Adrenal gland (tissue), 12 donors: ENCODE measurements around the gene PPM1F. TPM values are rescaled to one million over a fixed set of nuclear protein-coding genes. Genes with fewer than 3 reads are reported as not detected.
"Not testable (repeated sequence)": the region's sequence is repeated elsewhere in the genome, so short reads cannot be mapped to it uniquely, and the experiment has no call there.

Source experiments
- DNase-seq, 7 donors: peaks; one replicate each; pipeline ENCODE4 v3.0.0-alpha.2; 2019 to 2020
- H3K27ac ChIP-seq, 5 donors: fragments of 200-600 bp; sonication (generic) in 4 of 5; 1 replicate in 3 of 5; 2 replicates in 2 of 5; pipeline versions ENCODE4 v1.5.1 to v1.8.0; 2016 to 2020; ENCODE audit warnings: mild to moderate bottlenecking in 1 of 5
- H3K27me3 ChIP-seq: fragments of 200-600 bp; 2 replicates; pipeline ENCODE4 v1.8.0; 2021
- H3K36me3 ChIP-seq, 2 donors: fragments of 200-600 bp; replicated peaks in 1 of 2; 1 replicate in 1 of 2; 2 replicates in 1 of 2; pipeline versions ENCODE4 v1.5.1 to v1.8.0; 2018 to 2022
- H3K4me1 ChIP-seq, 2 donors: fragments of 200-600 bp; replicated peaks in 1 of 2; 1 replicate in 1 of 2; 2 replicates in 1 of 2; pipeline versions ENCODE4 v1.5.1 to v1.8.0; 2018 to 2021
- H3K4me3 ChIP-seq, 4 donors: fragments of 200-600 bp; sonication (generic) in 3 of 4; one replicate each; pipeline ENCODE4 v1.5.1; 2016 to 2018
- H3K9me3 ChIP-seq, 3 donors: fragments of 200-600 bp; sonication (generic) in 1 of 3; replicated peaks in 1 of 3; 1 replicate in 2 of 3; 2 replicates in 1 of 3; pipeline versions ENCODE4 v1.5.1 to v1.8.0; 2016 to 2021
- CTCF ChIP-seq, 6 experiments: fragments of 450-650 bp in 4 of 6; fragments of 200-600 bp in 2 of 6; sonication (generic) in 1 of 6; IDR thresholded peaks; 1 replicate in 5 of 6; 2 replicates in 1 of 6; pipeline versions ENCODE4 v1.5.1 to v1.8.0; 2016 to 2021; ENCODE audit warnings: antibody characterized with exemption in 6 of 6, mild to moderate bottlenecking in 2 of 6, moderate library complexity in 1 of 6
- POLR2A ChIP-seq, 2 donors: fragments of 450-650 bp; IDR thresholded peaks; one replicate each; pipeline ENCODE4 v1.6.1; 2017; ENCODE audit warnings: antibody characterized with exemption in 2 of 2, mild to moderate bottlenecking in 2 of 2, moderate library complexity in 1 of 2
- WGBS, 4 donors: extraction: QIAGEN DNeasy Blood & Tissue Kit in 2 of 4; methylation state at CpG; one replicate each; pipeline versions ENCODE4 v1.1.5 to v1.1.7; 2013 to 2017; 5-methylcytosine and 5-hydroxymethylcytosine counted together
- intact Hi-C, 2 donors: fragments of 100-400 bp; cut with DNase I; formaldehyde crosslinking; loops; one replicate each; pipeline versions ENCODE4 v1.14.1 to v1.15.0; 2022 to 2023
- polyA plus RNA-seq, 3 donors: library from polyadenylated mRNA; stranded (reverse); fragments of 200-250 nt in 2 of 3; fragments of 350-450 nt in 1 of 3; fragmentation: Illumina TruSeq in 1 of 3; extraction: RNeasy Lipid Tissue Mini Kit (QIAGEN cat#74804) in 1 of 3; gene quantifications; one replicate each; pipeline ENCODE4 v1.2.3, GENCODE V29; 2013 to 2014
- total RNA-seq, 9 donors: library from RNA; depleted of rRNA in 4 of 9; stranded (reverse); fragments of >200 nt in 4 of 9; fragments of 120-200 nt in 1 of 9; fragmentation: NEBNext Ultra II Directional in 1 of 9; extraction: Animal tissue kit (Norgen Biotek cat#: 25700) in 1 of 9; gene quantifications; one replicate each; pipeline versions ENCODE4 v1.1.0 to v1.2.4, GENCODE V29; 2013 to 2023
- donor health status: healthy with polysubstance abuse.
- donor health status: Bipolar disorder and iron deficiency.
- donor health status: DM: yes; HTN: yes; CAD: no.
- donor health status: DM: no; HTN: no; CAD: no.
- donor health status: DM: no; HTN: no; CAD: no.
- donor health status: DM: yes; HTN: yes; CAD: no.

PPM1F gene
- total and polyA plus RNA-seq, 12 donors, result 9.9 to 60.6 (median 44.0) TPM

DNA sequence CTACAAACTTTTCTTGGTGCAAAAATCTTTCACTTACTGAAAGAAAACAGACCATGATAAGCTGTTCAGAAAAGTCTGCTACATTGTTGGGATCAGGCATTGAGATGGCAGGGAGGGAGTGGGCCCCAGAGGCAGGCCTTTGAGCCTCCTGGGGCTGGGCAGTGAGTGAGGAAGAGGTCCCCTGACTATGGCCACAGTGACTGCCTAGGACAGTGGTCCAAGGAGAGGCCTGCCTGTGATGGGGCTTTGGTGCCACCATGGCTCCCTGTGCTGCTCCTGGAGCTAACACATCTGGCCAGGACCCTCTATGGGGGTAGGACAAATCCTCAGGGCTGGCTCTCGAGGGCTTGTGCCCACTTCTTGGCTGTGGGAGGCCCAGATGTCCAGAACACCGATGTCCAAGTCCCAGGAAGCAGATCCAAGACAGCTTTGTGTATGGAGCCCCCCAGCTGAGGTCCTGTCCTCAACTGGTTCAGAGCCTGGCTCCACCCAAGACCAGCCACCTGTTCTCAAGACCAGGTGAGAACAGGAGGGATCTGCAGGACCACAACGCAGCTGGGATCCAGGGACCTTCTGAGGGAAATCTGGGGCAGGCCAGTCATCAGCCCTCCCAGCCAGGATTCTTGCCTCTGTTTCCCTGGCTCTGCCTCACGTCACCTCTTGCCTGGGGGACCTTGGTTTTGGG is 36.9 kb downstream of the PPM1F start:
- Histone ChIP-seq H3K4me1 (peaks cover 14% of the 10 kb centered on the region in 2 donors), H3K27ac (no peak overlapping the region), H3K9me3 (no peaks in the 10 kb centered on the region), H3K4me3 (no peak overlapping the region), H3K36me3 (no peaks in the 10 kb centered on the region), H3K27me3 (no peaks in the 10 kb centered on the region)
- TF ChIP-seq CTCF (IDR thresholded peaks at IDR 0.05), result no peak
- no peak for TF ChIP-seq POLR2A (IDR thresholded peaks at IDR 0.05)
- WGBS, 4 donors, result 83 to 100% (median 94%) methylated on average over 2 to 4 of the region's 4 CpGs
- intact Hi-C loops, result no loop called here
- no peak for DNase-seq

GRCh38 chr22:21914033-21914642 is 38.5 kb downstream of the PPM1F start:
- 82 to 98% (median 94%) methylated on average over 8 of the region's 8 CpGs for WGBS, 4 donors
- H3K9me3 ChIP-seq, intact Hi-C loops, DNase-seq, H3K36me3 ChIP-seq, H3K4me3 ChIP-seq, H3K27ac ChIP-seq, H3K27me3 ChIP-seq: not testable (repeated sequence)
- H3K4me1 ChIP-seq, result peaks cover 14% of the 10 kb centered on the region in 2 donors

DNA sequence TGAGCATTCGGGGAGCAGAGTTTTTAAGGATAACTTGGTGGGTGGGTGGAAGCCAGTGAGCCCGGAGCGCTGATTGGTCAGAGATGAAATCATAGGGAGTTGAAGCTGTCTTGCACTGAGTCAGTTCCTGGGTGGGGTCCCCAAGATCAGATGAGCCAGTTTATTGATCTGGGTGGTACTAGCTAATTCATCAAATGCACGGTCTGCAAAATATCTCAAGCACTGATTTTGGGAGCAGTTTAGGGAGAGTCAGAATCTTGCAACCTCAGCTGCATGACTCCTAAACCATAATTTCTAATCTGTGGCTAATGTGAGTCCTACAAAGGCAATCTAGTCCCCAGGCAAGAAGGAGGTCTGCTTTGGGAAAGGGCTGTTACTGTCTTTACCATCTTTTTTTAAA is 42.3 kb downstream of the PPM1F start:
- H3K36me3 ChIP-seq, H3K27ac ChIP-seq, H3K9me3 ChIP-seq, H3K27me3 ChIP-seq, H3K4me3 ChIP-seq, DNase-seq, H3K4me1 ChIP-seq, intact Hi-C loops: not testable (repeated sequence)
- WGBS, 4 donors, result 91 to 94% (median 94%) methylated on average over 4 of the region's 4 CpGs

GRCh38 chr22:21909871-21910270 is 42.8 kb downstream of the PPM1F start:
- no peak for DNase-seq
- Histone ChIP-seq H3K27ac (no peak overlapping the region), H3K4me1 (no peaks in the 10 kb centered on the region), H3K36me3 (no peaks in the 10 kb centered on the region), H3K27me3 (no peaks in the 10 kb centered on the region), H3K4me3 (no peak overlapping the region), H3K9me3 (no peaks in the 10 kb centered on the region)
- TF ChIP-seq POLR2A (IDR thresholded peaks at IDR 0.05) (no peak), CTCF (IDR thresholded peaks at IDR 0.05) (no peak)
- intact Hi-C loops, result no loop called here
- 88 to 91% (median 89%) methylated on average over 2 of the region's 2 CpGs for WGBS, 4 donors

- intact Hi-C loops, result no loop called here
- no peaks in the 10 kb centered on the region for H3K4me1 ChIP-seq
- H3K9me3 ChIP-seq, result no peaks in the 10 kb centered on the region
- 66 to 88% (median 74%) methylated on average over 7 of the region's 7 CpGs for WGBS, 4 donors
- no peaks in the 10 kb centered on the region for H3K27me3 ChIP-seq
- H3K36me3 ChIP-seq, result no peaks in the 10 kb centered on the region
- DNase-seq, result no peak
- TF ChIP-seq CTCF (IDR thresholded peaks at IDR 0.05), result no peak
- TF ChIP-seq POLR2A (IDR thresholded peaks at IDR 0.05), result no peak
- H3K4me3 ChIP-seq, result no peak overlapping the region
- H3K27ac ChIP-seq, result no peak overlapping the region
Observed at GRCh38 chr22:21907638-21908522, 44.8 kb downstream of the PPM1F start.

DNA sequence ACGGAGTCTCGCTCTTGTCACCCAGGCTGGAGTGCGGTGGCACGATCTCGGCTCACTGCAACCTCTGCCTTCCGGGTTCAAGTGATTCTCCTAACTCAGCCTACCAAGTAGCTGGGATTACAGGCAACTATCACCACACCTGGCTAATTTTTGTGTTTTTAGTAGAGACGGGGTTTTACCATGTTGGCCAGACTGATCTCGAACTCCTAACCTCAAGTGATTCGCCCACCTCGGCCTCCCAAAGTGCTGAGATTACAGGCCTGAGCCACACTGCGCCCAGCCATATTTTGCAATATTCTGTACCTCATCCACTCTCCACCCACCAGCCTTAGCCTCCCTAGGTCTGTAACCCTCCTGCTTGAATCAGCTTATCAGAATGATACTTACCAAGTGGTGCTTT is 47.4 kb downstream of the PPM1F start:
- H3K9me3 ChIP-seq, H3K27ac ChIP-seq, DNase-seq, H3K4me1 ChIP-seq, H3K27me3 ChIP-seq, H3K36me3 ChIP-seq, H3K4me3 ChIP-seq, intact Hi-C loops: not testable (repeated sequence)
- 95 to 99% (median 96%) methylated on average over 11 of the region's 11 CpGs for WGBS, 4 donors
